OCI-LY3 (cell line): ENCODE data around the gene PTPRD.

Experiments used
- EZH2phosphoT487 ChIP-seq: fragments of 200-600 bp; shearing (Covaris generic); IDR thresholded peaks from 2 replicates; pipeline ENCODE4 v1.6.1; 2018; ENCODE audit warnings: antibody characterized with exemption, mixed run types, low read depth
- TF ChIP-seq, protein P1 (sequence below): fragments of 200-600, 300-600 bp; sonication (generic); IDR thresholded peaks from 2 replicates; pipeline ENCODE4 v1.5.1; 2014; ENCODE audit warnings: antibody characterized with exemption, low read length, low read depth

GRCh38 chr9:9556865-9557803, 1055.7 kb downstream of the PTPRD start:
- TF ChIP-seq, protein P1, sequence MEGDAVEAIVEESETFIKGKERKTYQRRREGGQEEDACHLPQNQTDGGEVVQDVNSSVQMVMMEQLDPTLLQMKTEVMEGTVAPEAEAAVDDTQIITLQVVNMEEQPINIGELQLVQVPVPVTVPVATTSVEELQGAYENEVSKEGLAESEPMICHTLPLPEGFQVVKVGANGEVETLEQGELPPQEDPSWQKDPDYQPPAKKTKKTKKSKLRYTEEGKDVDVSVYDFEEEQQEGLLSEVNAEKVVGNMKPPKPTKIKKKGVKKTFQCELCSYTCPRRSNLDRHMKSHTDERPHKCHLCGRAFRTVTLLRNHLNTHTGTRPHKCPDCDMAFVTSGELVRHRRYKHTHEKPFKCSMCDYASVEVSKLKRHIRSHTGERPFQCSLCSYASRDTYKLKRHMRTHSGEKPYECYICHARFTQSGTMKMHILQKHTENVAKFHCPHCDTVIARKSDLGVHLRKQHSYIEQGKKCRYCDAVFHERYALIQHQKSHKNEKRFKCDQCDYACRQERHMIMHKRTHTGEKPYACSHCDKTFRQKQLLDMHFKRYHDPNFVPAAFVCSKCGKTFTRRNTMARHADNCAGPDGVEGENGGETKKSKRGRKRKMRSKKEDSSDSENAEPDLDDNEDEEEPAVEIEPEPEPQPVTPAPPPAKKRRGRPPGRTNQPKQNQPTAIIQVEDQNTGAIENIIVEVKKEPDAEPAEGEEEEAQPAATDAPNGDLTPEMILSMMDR: no peak
- TF ChIP-seq EZH2phosphoT487: no peak
